Measurements from ENCODE around the gene HMGB2.

GRCh38 chr4:173328236-173328901 lies 5.8 kb downstream of the HMGB2 start:
- no peak for TF ChIP-seq CTCF (conservative IDR thresholded peaks at IDR 0.05; ENCODE audit: low read length)
- no peak for TF ChIP-seq EZH2phosphoT487 (IDR thresholded peaks at IDR 0.05; ENCODE audit: borderline replicate concordance, low read depth, low read length)
